PC-3 (cell line): ENCODE results near the gene PCNT.

Source experiments
- CTCF ChIP-seq: fragments of 300-600 bp; sonication (generic); conservative IDR thresholded peaks from 2 replicates; pipeline ENCODE4 v1.5.1; 2017; ENCODE audit warnings: antibody characterized with exemption, low read depth, mild to moderate bottlenecking, low read length
- EZH2 ChIP-seq: fragments of 300-600 bp; sonication (generic); IDR thresholded peaks from one replicate; pipeline ENCODE4 v1.6.1; 2017; ENCODE audit warnings: antibody characterized with exemption, mild to moderate bottlenecking, low read length; ENCODE audit not compliant: unreplicated experiment
- EZH2phosphoT487 ChIP-seq: fragments of 300-600 bp; sonication (generic); IDR thresholded peaks from 2 replicates; pipeline ENCODE4 v1.6.1; 2018; ENCODE audit warnings: mild to moderate bottlenecking, antibody characterized with exemption, low read length, borderline replicate concordance

GRCh38 chr21:46425571-46425970 is 101.6 kb downstream of the PCNT start:
- no peak for TF ChIP-seq CTCF
- no peak for TF ChIP-seq EZH2
- TF ChIP-seq EZH2phosphoT487, result no peak
